GM12872 (cell line): ENCODE data around the gene ACADSB.

Experiments
- CTCF ChIP-seq: IDR thresholded peaks from 3 replicates; pipeline ENCODE4 v1.5.1; 2011; ENCODE audit warnings: low read depth, mild to moderate bottlenecking, low read length, moderate library complexity; ENCODE audit not compliant: insufficient read depth

The ACADSB gene

GRCh38 chr10:123007558-123008354 lies 1.1 kb upstream of the ACADSB start:
- no peak for TF ChIP-seq CTCF

- TF ChIP-seq CTCF: no peak
Observed at GRCh38 chr10:123009105-123009820, 457 bp downstream of the ACADSB start.

GRCh38 chr10:123011987-123012386 lies 3.2 kb downstream of the ACADSB start:
- TF ChIP-seq CTCF: no peak

- no peak for TF ChIP-seq CTCF
Observed at GRCh38 chr10:123013456-123014419, 4.9 kb downstream of the ACADSB start.

GRCh38 chr10:123014772-123015171 lies 6.0 kb downstream of the ACADSB start:
- TF ChIP-seq CTCF: no peak

GRCh38 chr10:123016228-123016627 lies 7.4 kb downstream of the ACADSB start:
- no peak for TF ChIP-seq CTCF

- TF ChIP-seq CTCF: no peak
Observed at GRCh38 chr10:123017421-123018165, 8.8 kb downstream of the ACADSB start.
